ENCODE data around the gene SH3PXD2A. TPM values are rescaled to one million over a fixed set of nuclear protein-coding genes. Genes with fewer than 3 reads are reported as not detected.

SH3PXD2A gene
- total RNA-seq (2022; extraction: Qiagen RNA extraction; ENCODE audit: low read depth), result 1.5 to 2.5 TPM (median 2.2 TPM) in 5 replicates

GRCh38 chr10:103855424-103855823 is at the start of gene SH3PXD2A:
TSS of gene SH3PXD2A (minus strand) at chr10:103855576. CDS start at chr10:103855266, 310 bp downstream.

Other genes starting within 250 kb of the SH3PXD2A start
- gene STN1, start 62.6 kb upstream of the SH3PXD2A start, total RNA-seq (2022; extraction: Qiagen RNA extraction; ENCODE audit: low read depth), result 17.9 to 19.2 TPM (median 19.0 TPM) in 5 replicates
- gene SLK, start 111.6 kb upstream of the SH3PXD2A start, total RNA-seq (2022; extraction: Qiagen RNA extraction; ENCODE audit: low read depth), result 24.0 to 39.6 TPM (median 28.0 TPM) in 5 replicates
- gene COL17A1, start 230.3 kb upstream of the SH3PXD2A start, total RNA-seq (2022; extraction: Qiagen RNA extraction; ENCODE audit: low read depth), result 2.2 to 3.8 TPM (median 2.7 TPM) in 5 replicates